GM18951 (cell line): Measurements from ENCODE around the gene PPP1R16B.

Experiments used
- POLR2A ChIP-seq: IDR thresholded peaks from 4 replicates; pipeline ENCODE4 v1.6.1; 2011; ENCODE audit warnings: mild to moderate bottlenecking; ENCODE audit not compliant: insufficient read length, insufficient read depth; ENCODE audit errors: extremely low read depth
- in situ Hi-C: fragments of 300-500 bp; cut with MboI; formaldehyde crosslinking; loops from one replicate; pipeline ENCODE4 v1.12.0; 2022; ENCODE audit warnings: low sequenced_read_pairs, mixed read lengths, inconsistent platforms; ENCODE audit not compliant: unreplicated experiment

The PPP1R16B gene

DNA sequence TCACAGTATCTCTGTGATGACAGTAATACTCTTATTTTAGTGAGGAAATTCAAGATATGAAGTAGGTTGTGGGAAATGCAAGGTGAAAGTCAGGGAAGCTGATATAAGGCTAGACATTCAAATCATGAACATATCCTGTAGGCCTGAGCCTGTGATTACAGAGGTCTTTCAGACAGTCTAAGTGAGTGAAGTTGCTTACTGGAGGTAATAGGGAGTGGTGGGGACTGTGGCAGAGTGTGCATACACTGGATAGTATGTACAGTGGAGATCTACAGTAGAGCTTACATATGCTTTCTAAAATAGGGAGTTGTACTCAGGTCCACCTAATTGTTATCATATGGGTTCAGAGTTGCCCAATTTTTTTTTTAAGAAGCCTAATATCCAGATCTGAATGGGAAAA, 159.8 kb downstream of the PPP1R16B start:
- TF ChIP-seq POLR2A = no peak
- in situ Hi-C loops = no loop called here

DNA sequence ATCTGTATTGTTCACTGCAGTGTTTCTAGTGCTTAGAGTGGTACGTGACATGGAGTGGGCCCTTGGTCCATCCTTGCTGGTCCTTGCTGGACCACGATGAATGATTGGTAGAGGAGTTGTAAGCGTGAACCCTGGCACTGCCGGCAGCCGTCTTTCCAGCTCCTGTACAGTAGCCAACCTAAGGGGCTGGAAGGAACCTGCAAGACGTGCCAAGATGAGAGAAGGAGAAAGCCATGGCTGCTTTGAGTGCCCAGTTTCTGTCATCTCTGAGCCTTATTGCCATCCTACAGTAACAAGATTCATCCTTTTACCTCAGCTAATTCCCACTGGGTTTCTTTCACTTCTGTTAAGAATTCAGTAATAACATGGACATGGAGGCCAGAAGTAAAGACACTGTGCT, 162.6 kb downstream of the PPP1R16B start:
- TF ChIP-seq POLR2A = no peak
- in situ Hi-C loops = no loop called here

DNA sequence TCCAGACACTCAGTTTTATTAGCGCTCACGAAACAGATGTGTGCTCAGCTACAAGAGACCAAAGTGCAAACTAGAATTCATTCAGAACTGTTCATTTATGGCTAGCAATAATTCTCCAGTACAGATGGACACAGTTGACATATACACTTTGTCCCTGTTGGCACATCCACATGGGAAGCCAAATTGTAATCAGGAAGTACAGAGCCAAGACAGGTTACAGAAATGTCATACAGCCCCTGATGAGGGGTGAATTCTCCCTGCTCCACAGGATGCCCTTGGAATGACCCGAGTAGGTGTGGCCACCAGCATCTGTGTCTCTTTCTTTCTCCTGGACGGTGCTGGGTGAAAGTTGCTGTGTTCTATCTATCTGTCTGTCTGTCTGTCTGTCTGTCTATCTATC, 164.2 kb downstream of the PPP1R16B start:
- no peak for TF ChIP-seq POLR2A
- in situ Hi-C loops = no loop called here

DNA sequence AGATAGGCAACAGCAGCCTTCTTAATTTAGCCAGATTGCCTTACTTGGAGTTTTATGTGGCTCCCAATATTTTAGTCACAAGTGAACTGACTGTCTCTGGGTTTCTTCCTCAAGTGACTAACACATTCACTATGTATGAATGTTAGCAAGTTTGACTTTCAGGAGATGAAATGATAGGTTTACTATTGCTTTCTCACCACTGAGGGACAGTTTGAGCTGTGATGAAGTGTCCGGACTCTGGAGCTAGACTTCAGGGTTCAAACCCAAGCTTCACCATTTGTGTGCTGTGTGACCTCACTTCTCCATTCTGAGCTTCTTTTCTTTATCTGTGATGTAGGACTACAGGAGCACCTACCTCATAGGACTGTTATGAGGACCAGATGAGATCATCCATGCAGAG, 164.8 kb downstream of the PPP1R16B start:
- in situ Hi-C loops = no loop called here
- TF ChIP-seq POLR2A = no peak
